Activated CD8-positive, alpha-beta memory T cell treated with anti-CD3 and anti-CD28 coated beads, Interleukin-2, amount 50 U/mL, for 24 hours (primary cell): ENCODE data around the gene CAPN8.
"Not testable (repeated sequence)": the region's sequence is repeated elsewhere in the genome, so short reads cannot be mapped to it uniquely, and the experiment has no call there.

Experiments
- DNase-seq: peaks from one replicate; pipeline ENCODE4 v3.0.0-alpha.2; 2020; ENCODE audit errors: extremely low read depth

Gene CAPN8

GRCh38 chr1:223525957-223526356, 139.5 kb downstream of the CAPN8 start:
- DNase-seq = no peak

- no peak for DNase-seq
Measured at GRCh38 chr1:223525546-223525945, 140.0 kb downstream of the CAPN8 start.

DNA sequence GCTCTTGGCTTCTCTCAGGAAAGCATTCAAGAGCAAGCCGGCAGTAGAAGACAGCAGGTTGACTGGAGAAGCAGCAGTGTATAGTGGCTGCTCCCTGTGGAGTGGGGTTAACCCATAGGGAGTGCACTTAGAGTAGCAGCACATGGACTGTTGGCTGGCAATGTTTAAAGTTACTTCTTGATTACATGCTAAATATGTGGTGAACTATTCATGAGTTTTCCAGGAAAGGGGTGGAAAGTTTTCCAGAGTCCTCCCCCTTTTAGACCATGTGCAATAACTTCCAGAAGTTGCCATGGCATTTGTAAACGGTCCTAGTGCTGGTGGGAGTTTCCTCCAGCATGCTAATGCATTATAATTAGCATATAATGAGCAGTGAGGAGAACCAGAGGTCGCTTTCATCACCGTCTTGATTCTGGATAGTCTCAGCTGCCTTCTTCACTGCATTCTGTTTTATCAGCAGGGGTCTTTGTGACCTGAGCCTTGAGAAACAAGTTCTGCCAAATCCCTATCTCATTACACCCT, 140.5 kb downstream of the CAPN8 start:
- DNase-seq = no peak

DNA sequence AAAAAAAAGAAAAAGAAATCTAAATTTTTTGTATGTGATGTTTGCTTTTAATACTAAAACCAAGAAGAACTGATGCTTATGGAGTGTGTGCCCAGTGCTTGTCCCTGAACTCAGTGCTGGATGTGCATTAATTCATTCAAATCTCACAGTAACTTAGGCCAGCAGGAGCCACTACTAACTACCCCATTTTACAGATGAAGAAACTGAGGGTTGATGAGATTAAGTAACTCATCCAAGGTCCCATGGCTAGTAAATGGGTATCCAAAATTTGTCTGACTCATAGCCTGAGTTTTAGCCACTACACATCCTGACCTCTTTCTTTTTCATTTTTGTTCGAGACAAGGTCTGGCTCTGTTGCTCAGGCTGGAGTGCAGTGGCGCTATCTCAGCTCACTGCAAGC, 144.4 kb downstream of the CAPN8 start:
- no peak for DNase-seq

DNA sequence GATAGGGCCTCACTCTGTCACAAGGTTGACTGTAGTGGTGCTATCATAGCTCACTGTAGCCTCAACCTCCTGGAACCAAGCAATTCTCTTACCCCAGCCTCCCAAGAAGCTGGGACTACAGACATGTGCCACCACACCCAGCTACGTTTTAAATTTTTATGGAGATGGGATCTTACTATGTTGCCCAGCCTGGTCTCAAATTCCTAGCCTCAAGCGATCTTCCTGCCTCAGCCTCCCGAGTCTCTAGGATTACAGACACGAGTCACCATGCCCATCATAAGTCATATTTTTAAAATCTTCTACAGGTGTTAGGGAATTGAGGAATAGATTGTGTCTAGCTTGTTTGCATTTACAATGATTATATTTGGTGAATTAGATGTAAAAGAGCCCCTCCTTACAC, 145.3 kb downstream of the CAPN8 start:
- DNase-seq = no peak

GRCh38 chr1:223519116-223519515, 146.4 kb downstream of the CAPN8 start:
- DNase-seq = no peak

DNA sequence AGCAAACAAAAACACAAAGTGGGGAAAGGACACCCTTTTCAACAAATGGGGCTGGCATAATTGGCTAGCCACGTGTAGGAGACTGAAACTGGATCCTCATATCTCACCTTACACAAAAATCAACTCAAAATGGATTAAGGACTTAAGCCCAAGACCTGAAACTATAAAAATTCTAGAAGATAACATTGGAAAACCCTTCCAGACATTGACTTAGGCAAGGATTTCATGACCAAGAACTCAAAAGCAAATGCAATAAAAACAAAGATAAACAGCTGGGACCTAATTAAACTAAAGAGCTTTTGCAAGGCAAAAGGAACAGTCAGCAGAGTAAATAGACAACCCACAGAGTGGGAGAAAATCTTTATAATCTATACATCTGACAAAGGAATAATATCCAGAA, 146.9 kb downstream of the CAPN8 start:
- not testable (repeated sequence) for DNase-seq

DNA sequence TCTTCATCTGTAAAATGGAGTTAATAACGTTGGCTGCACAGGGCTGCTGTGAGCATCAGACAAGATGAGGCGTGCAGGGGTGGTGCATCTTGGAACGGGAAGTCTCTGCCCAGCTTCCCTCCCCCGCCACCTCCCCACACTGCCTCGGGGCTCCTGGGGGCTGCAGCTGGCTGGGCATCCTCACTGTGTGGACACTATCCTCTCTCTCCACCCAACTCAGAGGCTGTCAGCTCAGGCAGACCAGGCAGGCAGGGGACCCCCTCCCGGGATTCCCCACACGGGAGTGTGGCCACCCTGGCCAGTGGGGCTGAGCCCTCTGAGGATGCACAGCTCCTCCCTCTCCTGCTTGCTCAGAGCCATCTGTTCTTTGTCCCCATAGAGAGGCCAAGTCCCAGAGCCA, 149.6 kb downstream of the CAPN8 start:
- DNase-seq = no peak

- no peak for DNase-seq
Measured at GRCh38 chr1:223515421-223515820, 150.1 kb downstream of the CAPN8 start.

GRCh38 chr1:223514644-223515043, 150.9 kb downstream of the CAPN8 start:
- DNase-seq = no peak

- no peak for DNase-seq
Measured at GRCh38 chr1:223513309-223513708, 152.2 kb downstream of the CAPN8 start.

DNA sequence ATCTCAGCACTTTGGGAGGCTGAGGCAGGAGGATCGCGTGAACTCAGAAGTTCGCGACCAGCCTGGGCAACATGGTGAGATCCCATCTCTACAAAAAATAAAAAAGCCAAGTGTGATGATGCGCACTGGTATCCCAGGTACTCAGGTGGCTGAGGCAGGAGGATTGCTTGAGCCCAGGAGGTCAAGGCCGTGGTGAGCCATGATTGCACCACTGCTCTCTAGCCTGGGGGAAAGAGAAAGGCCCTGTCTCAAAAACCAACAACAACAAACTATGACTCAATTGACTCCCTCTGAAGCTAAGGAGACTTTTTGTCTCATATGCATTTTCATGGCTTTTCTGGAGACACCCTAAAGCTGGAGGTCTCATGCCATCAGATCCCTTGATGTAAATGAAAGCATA, 153.4 kb downstream of the CAPN8 start:
- no peak for DNase-seq

- no peak for DNase-seq
Measured at GRCh38 chr1:223508796-223509195, 156.7 kb downstream of the CAPN8 start.

- no peak for DNase-seq
Measured at GRCh38 chr1:223504741-223505140, 160.8 kb downstream of the CAPN8 start.

DNA sequence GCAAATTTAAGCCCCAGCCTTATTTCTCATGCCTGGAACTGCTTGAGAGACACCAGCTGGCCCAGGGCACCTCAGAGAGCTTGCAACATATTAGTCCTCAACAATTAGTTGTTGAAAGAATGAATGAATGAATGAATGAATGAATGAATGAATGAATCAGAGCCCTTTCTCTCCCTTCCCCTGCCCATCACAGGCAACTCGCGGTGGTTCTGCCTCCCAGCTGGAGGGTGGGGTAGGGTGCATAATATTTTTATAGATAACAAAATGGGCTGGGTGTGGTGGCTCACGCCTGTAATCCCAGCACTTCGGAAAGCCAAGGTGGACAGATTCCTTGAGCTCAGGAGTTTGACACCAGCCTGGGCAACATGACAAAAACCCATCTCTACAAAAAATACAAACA, 162.2 kb downstream of the CAPN8 start:
- DNase-seq = no peak

DNA sequence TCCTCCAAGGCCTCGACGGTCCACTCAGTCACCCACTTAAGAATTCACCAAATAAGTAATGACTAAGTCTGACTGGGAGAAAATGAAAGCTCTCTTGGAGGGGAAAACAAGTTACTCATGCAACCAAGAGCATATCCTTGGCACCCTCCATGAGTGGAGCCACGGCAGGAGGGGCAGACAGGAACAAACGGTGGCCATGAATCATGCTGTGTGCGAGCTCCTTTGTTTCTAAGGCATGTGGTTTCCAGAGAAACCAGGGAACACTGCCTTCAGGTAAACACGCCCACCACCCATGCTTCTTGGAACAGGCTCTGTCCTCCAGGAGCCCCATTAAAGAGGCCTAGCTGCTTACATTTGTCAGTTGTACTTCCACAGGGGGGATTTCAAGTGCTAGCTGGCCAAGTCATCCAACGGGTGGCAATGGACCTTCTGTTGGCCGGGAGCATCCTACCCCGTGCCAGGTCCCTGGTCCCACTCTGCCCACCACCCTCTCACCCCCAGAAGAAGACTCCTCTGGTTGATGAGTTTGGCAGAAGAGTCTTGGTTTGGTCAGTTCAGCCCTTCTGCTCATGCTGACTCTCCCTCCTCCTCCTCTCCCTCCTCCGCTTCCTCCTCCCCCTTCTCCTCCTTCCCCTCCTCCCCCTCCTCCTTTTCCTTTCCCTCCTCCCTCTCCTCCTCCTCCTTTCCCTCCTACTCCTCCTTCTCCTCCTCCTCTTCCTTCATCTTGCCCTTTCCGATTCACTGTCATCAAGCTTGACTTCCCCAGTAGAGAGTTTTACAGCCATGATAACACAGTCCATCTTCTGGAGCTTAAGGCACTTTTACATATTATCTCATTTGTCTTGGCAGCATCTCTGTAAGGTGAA, 164.7 kb downstream of the CAPN8 start:
- DNase-seq = no peak

DNA sequence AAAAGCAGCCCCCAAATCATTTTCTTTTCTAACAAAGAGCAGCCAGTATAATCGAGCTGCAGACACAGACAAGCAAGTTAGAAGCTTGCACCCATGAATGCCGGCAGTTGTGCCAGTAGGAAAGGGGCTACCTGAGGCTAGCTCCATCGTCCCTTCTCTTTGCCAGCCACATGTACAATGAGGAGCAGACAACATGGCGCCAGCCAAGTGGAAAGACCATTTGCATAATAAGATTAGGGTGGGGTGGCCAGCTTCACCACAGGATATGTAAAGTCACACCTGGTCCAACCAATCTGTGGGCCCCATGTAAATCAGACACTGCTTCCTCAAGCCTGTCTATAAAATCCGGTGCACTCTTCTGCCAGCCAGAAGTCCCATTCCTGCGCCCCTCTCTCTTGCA, 168.6 kb downstream of the CAPN8 start:
- DNase-seq = no peak

DNA sequence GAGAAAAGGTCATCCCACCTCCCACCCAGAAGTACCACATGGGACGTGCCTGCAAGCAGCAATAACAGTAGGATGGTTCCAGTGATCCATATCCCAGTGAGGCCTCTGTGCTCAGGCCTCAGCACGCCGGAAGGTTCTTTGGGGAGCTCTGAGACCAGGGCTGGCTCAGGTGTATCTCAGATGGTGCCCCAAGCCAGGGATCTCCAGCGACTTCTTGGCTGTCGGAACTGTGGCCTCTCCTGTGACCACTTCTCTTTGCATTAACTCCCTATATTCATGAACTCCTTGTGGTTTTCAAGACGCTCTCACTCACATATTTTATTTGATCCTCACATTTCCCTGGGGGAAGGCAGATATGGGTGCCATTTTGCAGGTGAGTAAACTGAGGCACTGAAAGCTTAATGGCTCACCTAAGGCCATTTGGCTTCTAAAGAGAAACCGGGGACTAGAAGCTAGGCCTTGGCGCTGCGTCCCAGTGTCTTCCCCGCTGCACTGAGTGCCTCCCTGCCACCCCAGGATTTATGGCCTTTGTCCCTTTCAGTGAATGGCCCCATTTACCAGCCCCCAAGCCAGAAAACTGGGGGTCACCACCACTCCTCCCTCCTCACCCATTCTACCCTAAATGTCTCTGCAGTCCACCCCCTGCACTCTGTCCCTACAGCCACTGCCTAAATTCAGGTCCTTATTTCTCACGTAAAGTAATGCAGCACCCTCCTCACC, 170.4 kb downstream of the CAPN8 start:
- DNase-seq = no peak

DNA sequence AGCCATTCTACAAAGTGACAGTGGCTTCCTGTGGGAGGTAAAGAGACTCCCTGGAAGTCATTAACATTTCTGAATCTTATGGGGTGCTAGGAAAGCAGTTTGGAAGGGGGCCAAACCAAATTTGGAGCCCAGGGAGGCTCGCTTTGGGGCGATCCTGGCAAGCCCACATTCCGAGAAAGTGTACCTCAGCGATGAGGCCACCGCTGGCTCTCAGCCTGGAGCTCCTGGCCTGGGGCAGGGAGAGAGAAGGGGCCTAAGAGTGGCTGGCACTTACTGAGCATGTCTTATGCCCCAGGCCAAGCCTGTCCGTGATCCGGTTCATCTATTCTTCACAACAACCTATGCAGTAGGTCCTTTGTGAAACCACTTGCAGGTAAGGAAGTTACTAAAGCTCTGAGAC, 173.5 kb downstream of the CAPN8 start:
- no peak for DNase-seq
